ENCODE measurements around the gene MAP4K1. TPM values are rescaled to one million over a fixed set of nuclear protein-coding genes. Genes with fewer than 3 reads are reported as not detected.
A peak's percentile ranks its signal among the peaks of the same experiment; 100 is the strongest.

MAP4K1 gene
- total and polyA plus RNA-seq, 2 of the 13 experiments (the other 11 are each of a cell fraction or from before 2014, with no cell fraction given): 0.24 to 0.89 TPM

DNA sequence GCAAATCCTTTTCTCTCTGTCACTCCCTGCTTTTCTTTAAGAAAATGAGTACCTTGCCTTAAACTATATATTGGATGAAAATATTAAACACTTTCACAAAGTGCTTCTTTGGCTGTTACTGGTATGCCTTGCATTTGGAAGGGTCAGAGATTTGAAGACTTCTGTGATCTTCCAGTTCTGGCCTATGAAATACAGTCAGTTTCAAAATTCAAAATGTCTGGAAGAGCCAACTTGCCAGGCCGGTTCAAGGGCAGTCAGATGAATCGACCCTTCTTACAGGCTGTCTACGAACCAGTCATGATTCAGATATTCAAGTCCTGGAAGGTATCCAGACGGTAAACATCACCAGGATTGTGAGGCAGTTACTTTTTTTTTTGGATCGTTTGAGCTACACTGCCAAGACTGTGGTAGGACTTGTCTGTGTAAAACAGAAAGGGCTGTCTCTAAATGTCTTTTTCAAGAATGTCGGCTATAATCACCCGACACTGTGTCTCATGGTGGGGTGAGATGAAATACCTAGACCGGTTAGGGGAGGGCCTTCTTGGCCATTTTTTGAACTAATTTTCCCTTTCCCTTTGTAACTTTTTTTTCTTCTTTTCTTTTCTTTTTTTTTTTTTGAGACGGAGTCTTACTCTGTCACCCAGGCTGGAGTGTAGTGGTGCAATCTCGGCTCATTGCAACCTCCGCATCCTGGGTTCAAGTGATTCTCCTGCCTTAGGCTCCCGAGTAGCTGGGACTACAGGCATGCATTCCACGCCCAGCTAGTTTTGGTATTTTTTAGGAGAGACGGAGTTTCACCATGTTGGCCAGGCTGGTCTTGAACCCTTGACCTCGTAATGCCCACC, 40.9 kb upstream of the MAP4K1 start (continued):
- no peak for TF ChIP-seq ZBTB42 (CRISPR knock-in tag; IDR thresholded peaks at IDR 0.05)
- TF ChIP-seq KLF15 (CRISPR knock-in tag; IDR thresholded peaks at IDR 0.05; ENCODE audit: borderline replicate concordance): no peak
- TF ChIP-seq CREB1 (IDR thresholded peaks at IDR 0.05): no peak
- TF ChIP-seq CREB1 (CRISPR knock-in tag; IDR thresholded peaks at IDR 0.05): no peak
- no peak for TF ChIP-seq DNMT1 (CRISPR knock-in tag; IDR thresholded peaks at IDR 0.05)
- TF ChIP-seq, protein P1, sequence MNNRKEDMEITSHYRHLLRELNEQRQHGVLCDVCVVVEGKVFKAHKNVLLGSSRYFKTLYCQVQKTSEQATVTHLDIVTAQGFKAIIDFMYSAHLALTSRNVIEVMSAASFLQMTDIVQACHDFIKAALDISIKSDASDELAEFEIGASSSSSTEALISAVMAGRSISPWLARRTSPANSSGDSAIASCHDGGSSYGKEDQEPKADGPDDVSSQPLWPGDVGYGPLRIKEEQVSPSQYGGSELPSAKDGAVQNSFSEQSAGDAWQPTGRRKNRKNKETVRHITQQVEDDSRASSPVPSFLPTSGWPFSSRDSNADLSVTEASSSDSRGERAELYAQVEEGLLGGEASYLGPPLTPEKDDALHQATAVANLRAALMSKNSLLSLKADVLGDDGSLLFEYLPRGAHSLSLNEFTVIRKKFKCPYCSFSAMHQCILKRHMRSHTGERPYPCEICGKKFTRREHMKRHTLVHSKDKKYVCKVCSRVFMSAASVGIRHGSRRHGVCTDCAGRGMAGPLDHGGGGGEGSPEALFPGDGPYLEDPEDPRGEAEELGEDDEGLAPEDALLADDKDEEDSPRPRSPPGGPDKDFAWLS (CRISPR knock-in tag; IDR thresholded peaks at IDR 0.05; ENCODE audit: borderline replicate concordance): no peak
- TF ChIP-seq RARG (CRISPR knock-in tag; IDR thresholded peaks at IDR 0.05; ENCODE audit: low read depth): no peak
- TF ChIP-seq SALL1 (CRISPR knock-in tag; IDR thresholded peaks at IDR 0.05): peak; percentile 43; the same call in 1 of the 2 replicates
- TF ChIP-seq KAT8 (CRISPR knock-in tag; IDR thresholded peaks at IDR 0.05): peak; percentile 39; the same call in 1 of the 2 replicates
- TF ChIP-seq, protein P2, sequence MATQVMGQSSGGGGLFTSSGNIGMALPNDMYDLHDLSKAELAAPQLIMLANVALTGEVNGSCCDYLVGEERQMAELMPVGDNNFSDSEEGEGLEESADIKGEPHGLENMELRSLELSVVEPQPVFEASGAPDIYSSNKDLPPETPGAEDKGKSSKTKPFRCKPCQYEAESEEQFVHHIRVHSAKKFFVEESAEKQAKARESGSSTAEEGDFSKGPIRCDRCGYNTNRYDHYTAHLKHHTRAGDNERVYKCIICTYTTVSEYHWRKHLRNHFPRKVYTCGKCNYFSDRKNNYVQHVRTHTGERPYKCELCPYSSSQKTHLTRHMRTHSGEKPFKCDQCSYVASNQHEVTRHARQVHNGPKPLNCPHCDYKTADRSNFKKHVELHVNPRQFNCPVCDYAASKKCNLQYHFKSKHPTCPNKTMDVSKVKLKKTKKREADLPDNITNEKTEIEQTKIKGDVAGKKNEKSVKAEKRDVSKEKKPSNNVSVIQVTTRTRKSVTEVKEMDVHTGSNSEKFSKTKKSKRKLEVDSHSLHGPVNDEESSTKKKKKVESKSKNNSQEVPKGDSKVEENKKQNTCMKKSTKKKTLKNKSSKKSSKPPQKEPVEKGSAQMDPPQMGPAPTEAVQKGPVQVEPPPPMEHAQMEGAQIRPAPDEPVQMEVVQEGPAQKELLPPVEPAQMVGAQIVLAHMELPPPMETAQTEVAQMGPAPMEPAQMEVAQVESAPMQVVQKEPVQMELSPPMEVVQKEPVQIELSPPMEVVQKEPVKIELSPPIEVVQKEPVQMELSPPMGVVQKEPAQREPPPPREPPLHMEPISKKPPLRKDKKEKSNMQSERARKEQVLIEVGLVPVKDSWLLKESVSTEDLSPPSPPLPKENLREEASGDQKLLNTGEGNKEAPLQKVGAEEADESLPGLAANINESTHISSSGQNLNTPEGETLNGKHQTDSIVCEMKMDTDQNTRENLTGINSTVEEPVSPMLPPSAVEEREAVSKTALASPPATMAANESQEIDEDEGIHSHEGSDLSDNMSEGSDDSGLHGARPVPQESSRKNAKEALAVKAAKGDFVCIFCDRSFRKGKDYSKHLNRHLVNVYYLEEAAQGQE (IDR thresholded peaks at IDR 0.05; ENCODE audit: borderline replicate concordance in 1 of 2, low read depth in 1 of 2, low read length in 2 of 2): no peak
- no peak for TF ChIP-seq ZNF274 (CRISPR knock-in tag; IDR thresholded peaks at IDR 0.05)
- 0 out of 2 replicates have a peak, but pooled peaks have one; percentile 29 for TF ChIP-seq ARID2 (CRISPR knock-in tag; IDR thresholded peaks at IDR 0.05; ENCODE audit: borderline replicate concordance)
- TF ChIP-seq, protein P3, sequence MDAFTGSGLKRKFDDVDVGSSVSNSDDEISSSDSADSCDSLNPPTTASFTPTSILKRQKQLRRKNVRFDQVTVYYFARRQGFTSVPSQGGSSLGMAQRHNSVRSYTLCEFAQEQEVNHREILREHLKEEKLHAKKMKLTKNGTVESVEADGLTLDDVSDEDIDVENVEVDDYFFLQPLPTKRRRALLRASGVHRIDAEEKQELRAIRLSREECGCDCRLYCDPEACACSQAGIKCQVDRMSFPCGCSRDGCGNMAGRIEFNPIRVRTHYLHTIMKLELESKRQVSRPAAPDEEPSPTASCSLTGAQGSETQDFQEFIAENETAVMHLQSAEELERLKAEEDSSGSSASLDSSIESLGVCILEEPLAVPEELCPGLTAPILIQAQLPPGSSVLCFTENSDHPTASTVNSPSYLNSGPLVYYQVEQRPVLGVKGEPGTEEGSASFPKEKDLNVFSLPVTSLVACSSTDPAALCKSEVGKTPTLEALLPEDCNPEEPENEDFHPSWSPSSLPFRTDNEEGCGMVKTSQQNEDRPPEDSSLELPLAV (CRISPR knock-in tag; conservative IDR thresholded peaks at IDR 0.05; ENCODE audit: low read depth): no peak
- no peak for TF ChIP-seq NFRKB (IDR thresholded peaks at IDR 0.05)
- TF ChIP-seq ZNF446 (CRISPR knock-in tag; IDR thresholded peaks at IDR 0.05): no peak
- TF ChIP-seq ZNF724P (CRISPR knock-in tag; IDR thresholded peaks at IDR 0.05; ENCODE audit: borderline replicate concordance): no peak
- TF ChIP-seq NCOA5 (CRISPR knock-in tag; IDR thresholded peaks at IDR 0.05): no peak
- TF ChIP-seq ELF4 (CRISPR knock-in tag; IDR thresholded peaks at IDR 0.05; ENCODE audit: borderline replicate concordance): no peak
- TF ChIP-seq ARNTL (CRISPR knock-in tag; IDR thresholded peaks at IDR 0.05): no peak
- no peak for TF ChIP-seq ZNF552 (CRISPR knock-in tag; IDR thresholded peaks at IDR 0.05; ENCODE audit: borderline replicate concordance)

Measured in HepG2 (cell line).